NOMO-1 treated with DMSO at 0.1 percent for 48 hours (cell line): ENCODE results near the gene OR10J1.
A peak's percentile ranks its signal among the peaks of the same experiment; 100 is the strongest.
"Not testable (repeated sequence)": the region's sequence is repeated elsewhere in the genome, so short reads cannot be mapped to it uniquely, and the experiment has no call there.

ENCODE experiments used
- DNase-seq: peaks from one replicate; lab custom pipeline; 2025; ENCODE audit not compliant: unreplicated experiment; lab: John Stamatoyannopoulos, UW

OR10J1 gene, protein sequence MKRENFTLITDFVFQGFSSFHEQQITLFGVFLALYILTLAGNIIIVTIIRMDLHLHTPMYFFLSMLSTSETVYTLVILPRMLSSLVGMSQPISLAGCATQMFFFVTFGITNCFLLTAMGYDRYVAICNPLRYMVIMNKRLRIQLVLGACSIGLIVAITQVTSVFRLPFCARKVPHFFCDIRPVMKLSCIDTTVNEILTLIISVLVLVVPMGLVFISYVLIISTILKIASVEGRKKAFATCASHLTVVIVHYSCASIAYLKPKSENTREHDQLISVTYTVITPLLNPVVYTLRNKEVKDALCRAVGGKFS

GRCh38 chr1:159439422-159439821 lies at the start of gene OR10J1:
TSS of gene OR10J1 (plus strand) at chr1:159439722. CDS start at chr1:159439792, 70 bp downstream.
- DNase-seq, result no peak

DNA sequence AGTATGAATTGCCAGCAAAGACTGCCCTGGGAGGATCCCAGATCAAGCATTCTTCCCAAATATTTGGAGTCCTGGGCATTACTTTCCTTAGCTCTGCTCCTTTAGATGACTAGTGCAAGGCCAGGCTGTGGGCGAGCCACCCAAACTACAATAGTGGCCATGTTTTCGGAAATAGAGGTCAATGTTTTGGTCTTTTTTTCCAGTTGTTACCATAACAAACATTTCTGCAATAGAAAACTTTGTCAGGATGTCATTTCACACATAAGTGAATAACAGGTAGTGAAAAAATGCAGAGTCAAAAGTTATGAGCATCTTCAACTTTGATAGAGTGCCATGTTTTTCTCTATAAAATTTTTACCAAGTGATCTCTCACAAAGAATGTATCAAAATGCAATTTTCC lies 32.7 kb upstream of the OR10J1 start:
- no peak for DNase-seq

DNA sequence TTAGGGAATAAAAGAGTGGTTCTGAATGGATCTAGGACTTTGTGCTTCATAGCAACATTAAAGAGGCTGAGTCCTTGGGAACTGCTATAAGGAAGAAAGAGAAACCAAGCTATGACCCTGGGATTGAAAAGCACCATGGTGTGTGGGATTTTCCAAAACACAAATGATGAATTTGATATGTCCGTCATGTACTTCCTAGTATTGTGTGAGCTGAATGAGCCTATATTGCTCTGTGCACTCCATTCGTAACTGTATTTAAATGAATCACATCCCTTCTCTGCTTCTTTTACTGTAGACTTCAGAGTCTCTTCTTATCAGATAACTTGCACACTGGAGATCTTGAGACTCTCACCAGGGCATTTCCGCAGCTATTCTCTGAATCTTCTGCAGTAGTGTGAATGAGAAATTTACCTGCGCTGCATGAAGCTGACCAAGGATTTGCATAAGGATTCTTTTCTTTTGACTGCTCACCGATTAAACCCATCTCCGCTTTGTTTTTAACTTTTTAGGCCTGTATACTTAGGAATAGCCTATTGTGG lies 30.6 kb upstream of the OR10J1 start:
- no peak for DNase-seq

DNA sequence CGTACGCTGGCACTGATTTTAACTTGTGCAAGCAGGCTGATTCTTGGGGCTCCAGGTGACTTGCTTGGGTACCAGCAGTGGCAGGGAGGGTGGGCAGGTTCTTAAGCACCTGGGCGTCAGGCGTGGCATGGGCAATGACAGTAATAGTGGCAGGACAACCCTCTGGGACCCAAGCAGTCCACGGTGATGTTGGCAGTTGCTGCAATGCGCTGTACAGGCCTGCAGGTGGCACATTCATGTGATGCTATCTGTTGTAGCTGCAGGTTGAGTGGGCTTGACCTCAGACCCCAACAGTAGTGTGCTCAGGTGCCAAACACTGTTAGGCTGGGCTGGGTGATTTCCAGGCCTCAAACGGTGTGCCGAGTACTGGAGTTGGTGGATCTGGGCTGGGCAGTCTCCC lies 17.7 kb upstream of the OR10J1 start:
- no peak for DNase-seq

GRCh38 chr1:159428536-159428935 lies 11.0 kb upstream of the OR10J1 start:
- no peak for DNase-seq

DNA sequence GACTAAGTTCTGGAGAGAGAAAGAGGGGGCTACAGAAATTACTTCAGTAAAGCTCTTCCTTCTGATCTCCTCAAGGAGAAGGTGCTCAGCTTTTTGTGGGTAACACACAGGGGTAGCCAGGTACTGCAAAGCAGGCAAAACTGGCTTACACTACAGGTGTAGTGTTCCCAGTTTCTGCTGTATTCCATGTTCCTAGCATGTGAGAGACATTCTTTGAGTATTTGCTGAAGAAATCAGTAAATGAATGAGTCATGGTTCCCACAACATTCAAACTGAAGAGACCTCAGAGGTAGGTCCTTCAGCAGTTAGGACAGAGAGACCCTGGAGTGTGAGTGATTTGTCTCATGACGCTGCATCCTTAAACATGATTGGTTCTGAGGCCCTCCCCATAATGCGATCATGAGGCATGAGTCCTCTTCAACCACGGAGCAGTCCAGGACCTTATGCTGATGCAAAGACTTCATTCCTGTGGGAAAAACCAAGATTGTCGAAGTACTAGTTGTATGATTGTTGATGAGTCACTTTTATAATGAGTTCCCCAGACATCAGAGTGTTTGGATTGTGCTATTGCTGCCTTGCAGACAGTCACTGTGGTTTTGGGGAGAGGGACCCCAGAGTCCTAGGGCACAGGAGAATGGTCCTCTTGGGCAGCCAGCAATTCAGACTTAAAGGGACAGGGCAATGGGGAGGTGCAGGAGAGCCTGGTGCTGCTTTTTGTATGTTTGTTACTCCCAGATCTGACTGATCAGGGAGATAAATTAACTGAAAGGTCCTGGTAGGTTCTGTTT lies 10.3 kb upstream of the OR10J1 start:
- no peak for DNase-seq

- DNase-seq, result no peak
These were observed 8.5 kb upstream of the OR10J1 start for GRCh38 chr1:159430985-159431384.

DNA sequence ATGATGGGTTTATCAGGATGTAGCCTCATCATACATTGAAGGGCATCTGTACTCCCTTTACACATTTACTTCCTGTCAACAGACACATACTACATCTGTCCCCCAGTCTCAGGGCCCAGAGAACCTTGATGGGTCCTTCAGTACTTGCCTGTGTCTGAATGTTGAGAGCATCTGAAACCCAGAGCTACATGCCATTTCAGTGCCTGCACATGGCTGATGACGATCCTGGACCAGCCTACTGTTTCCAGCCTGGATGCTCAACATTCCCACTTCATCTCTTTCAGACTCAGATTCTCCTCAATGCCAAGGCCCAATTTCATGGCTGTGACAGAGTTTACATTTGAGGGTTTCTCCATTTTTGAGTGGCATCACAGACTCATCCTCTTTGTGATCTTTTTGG lies 7.6 kb upstream of the OR10J1 start, which contains the start of gene OR10J4:
TSS of gene OR10J4 (plus strand) at position 301 of the 400 bp plus-strand sequence.
- DNase-seq, result no peak

GRCh38 chr1:159436469-159436868 lies 3.1 kb upstream of the OR10J1 start:
- DNase-seq, result peak; percentile 71

- DNase-seq, result peak; percentile 75
These were observed 1.8 kb downstream of the OR10J1 start for GRCh38 chr1:159441360-159441759.

GRCh38 chr1:159442428-159442827 lies 2.9 kb downstream of the OR10J1 start:
- no peak for DNase-seq

- no peak for DNase-seq
These were observed 3.7 kb downstream of the OR10J1 start for GRCh38 chr1:159443066-159443750.

GRCh38 chr1:159444511-159444910 lies 5.0 kb downstream of the OR10J1 start:
- DNase-seq, result no peak

GRCh38 chr1:159448181-159448580 lies 8.7 kb downstream of the OR10J1 start:
- DNase-seq, result no peak

DNA sequence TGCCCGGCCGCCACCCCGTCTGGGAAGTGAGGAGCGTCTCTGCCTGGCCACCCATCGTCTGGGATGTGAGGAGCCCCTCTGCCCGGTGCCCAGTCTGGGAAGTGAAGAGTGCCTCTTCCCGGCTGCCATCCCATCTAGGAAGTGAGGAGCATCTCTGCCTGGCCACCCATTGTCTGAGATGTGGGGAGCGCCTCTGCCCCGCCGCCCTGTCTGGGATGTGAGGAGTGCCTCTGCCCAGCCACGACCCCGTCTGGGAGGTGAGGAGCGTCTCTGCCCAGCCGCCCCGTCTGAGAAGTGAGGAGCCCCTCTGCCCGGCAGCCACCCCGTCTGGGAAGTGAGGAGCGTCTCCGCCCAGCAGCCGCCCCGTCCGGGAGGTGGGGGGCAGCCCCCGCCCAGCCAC lies 10.1 kb downstream of the OR10J1 start:
- DNase-seq, result not testable (repeated sequence)

DNA sequence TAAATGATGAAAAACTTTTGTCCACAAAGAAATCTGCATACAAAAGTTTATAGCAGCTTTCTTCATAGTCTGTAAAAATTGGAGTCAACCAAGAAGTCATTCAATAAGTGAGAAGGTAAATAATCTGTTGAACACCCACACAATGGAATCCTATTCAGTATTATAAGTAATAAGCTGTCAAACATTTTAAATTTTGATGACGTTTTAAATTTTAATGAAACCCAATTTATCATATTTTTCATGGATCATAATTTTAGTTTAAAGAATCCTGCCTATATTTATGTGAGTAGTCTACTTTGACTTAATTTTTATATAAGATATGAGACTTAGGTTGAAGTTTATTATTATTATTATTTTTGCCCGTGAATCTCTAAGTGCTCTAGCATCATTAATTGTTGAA lies 20.0 kb downstream of the OR10J1 start:
- DNase-seq, result no peak

GRCh38 chr1:159465191-159465603 lies 25.7 kb downstream of the OR10J1 start:
- DNase-seq, result no peak

DNA sequence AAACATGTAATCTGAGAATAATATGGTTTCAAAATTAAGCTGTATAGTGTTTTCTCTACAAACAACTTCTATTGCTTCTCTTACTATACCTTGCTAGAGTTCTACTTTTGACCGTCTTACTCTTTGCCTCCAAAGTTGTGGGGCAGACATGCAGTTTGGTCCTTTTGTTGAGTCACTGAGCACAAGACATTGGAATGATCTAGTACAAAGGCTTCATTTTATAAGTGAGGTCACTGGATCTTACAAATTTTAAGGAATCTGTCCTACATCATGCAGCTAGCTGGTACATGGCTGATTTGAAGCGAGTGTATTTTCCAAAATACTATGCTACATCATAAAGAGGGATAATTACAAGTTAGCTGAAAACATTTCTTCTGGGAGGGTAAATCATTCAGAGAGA lies 28.8 kb downstream of the OR10J1 start:
- DNase-seq, result no peak

GRCh38 chr1:159469921-159470533 lies 30.5 kb downstream of the OR10J1 start:
- DNase-seq, result no peak

DNA sequence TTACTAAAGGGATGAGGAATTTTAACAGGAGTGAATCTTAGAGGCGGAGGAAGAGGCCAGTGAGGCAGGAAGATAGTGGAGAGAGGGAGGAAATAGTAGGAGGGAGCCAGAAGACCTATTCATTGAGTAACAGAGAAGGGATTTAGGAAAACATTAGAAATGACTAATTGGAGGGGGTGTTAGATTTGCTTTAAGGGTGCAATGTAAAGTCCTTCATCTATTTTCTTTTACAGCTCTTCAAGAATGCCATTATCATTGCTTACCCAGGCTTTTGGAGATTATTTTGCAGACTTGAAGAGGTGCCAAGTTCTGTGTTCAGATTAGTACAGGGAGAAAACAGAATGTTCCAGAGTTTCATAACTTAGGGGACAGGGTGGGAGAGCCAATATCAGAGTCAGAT lies 33.8 kb downstream of the OR10J1 start:
- DNase-seq, result no peak

DNA sequence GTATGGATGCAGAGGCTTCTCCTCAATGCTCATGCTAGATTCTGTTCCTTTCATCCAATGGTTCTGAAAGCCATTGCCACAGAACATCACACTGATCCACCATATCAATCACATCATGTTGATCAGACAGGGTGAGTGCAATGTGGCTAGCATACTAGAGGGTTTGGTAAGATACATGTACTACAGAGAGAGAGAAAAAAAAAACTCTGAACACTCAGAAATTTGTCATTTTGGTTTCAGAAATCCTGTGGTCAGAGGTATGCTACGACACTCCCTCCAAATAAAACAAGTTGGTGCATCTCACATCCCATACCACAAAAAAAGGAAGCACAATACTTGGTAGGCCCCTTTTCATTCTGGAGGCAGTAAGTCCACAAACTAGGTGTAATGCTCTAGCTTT lies 35.4 kb downstream of the OR10J1 start:
- no peak for DNase-seq
